IPS DF 6.9 (cell line): ENCODE data around the gene CHODL.

Experiments used
- DNase-seq: peaks from one replicate; pipeline ENCODE4 v3.0.0-alpha.2; 2013; ENCODE audit warnings: low read depth, low spot score
- H3K27ac ChIP-seq: one replicate; pipeline ENCODE4 v1.5.1; 2013; ENCODE audit warnings: low read length, control low read depth
- H3K27me3 ChIP-seq: 2 replicates; pipeline ENCODE4 v1.6.1; 2013; ENCODE audit warnings: mild to moderate bottlenecking, low read length; ENCODE audit not compliant: control insufficient read depth, insufficient read depth
- H3K36me3 ChIP-seq: 2 replicates; pipeline ENCODE4 v1.6.1; 2013; ENCODE audit warnings: low read length; ENCODE audit not compliant: control insufficient read depth, insufficient read depth
- H3K4me1 ChIP-seq: 2 replicates; pipeline ENCODE4 v1.6.1; 2013; ENCODE audit warnings: low read length; ENCODE audit not compliant: control insufficient read depth, insufficient read depth
- H3K4me3 ChIP-seq: 2 replicates; pipeline ENCODE4 v1.5.1; 2013; ENCODE audit warnings: mild to moderate bottlenecking, low read length
- H3K9me3 ChIP-seq: 2 replicates; pipeline ENCODE4 v1.6.1; 2013; ENCODE audit warnings: low read length, inconsistent platforms; ENCODE audit not compliant: control insufficient read depth, insufficient read depth
- WGBS: extraction: QIAGEN DNeasy Blood & Tissue Kit; methylation state at CpG from one replicate; pipeline ENCODE4 v1.1.7; 2013; ENCODE audit warnings: mixed read lengths, missing lambda C conversion rate; ENCODE audit not compliant: insufficient read length, insufficient coverage; 5-methylcytosine and 5-hydroxymethylcytosine counted together

The CHODL gene

GRCh38 chr21:18275781-18276180 is 31.1 kb downstream of the CHODL start:
- Histone ChIP-seq H3K4me1 (no peaks in the 10 kb centered on the region), H3K27ac (no peak overlapping the region), H3K27me3 (no peaks in the 10 kb centered on the region), H3K9me3 (no peaks in the 10 kb centered on the region), H3K4me3 (no peak overlapping the region), H3K36me3 (no peaks in the 10 kb centered on the region)
- no peak for DNase-seq
- no CpG with 5 or more reads among the region's 3 CpGs for WGBS

GRCh38 chr21:18285379-18285778 is 40.7 kb downstream of the CHODL start:
- Histone ChIP-seq H3K9me3 (no peaks in the 10 kb centered on the region), H3K27ac (no peak overlapping the region)
- no CpG with 5 or more reads among the region's 4 CpGs for WGBS

GRCh38 chr21:18289876-18290275 is 45.2 kb downstream of the CHODL start:
- no peak for DNase-seq
- no peaks in the 10 kb centered on the region for H3K4me1 ChIP-seq
- no CpG with 5 or more reads among the region's 2 CpGs for WGBS
- H3K27ac ChIP-seq, result no peak overlapping the region
- no peak overlapping the region for H3K4me3 ChIP-seq
- no peaks in the 10 kb centered on the region for H3K27me3 ChIP-seq
- no peaks in the 10 kb centered on the region for H3K9me3 ChIP-seq
- no peaks in the 10 kb centered on the region for H3K36me3 ChIP-seq

More at GRCh38 chr21:18285379-18285778, 40.7 kb downstream of the CHODL start:
- no peak for DNase-seq
- H3K4me3 ChIP-seq, result no peak overlapping the region
- H3K27me3 ChIP-seq, result no peaks in the 10 kb centered on the region
- H3K36me3 ChIP-seq, result no peaks in the 10 kb centered on the region
- no peaks in the 10 kb centered on the region for H3K4me1 ChIP-seq

- no peak for DNase-seq
- Histone ChIP-seq H3K27me3 (no peaks in the 10 kb centered on the region), H3K4me3 (no peak overlapping the region), H3K9me3 (no peaks in the 10 kb centered on the region), H3K4me1 (no peaks in the 10 kb centered on the region; the same call in 1 of the 2 replicates), H3K36me3 (no peaks in the 10 kb centered on the region), H3K27ac (no peak overlapping the region)
- WGBS, result no CpG with 5 or more reads among the region's 9 CpGs
These were observed 49.5 kb downstream of the CHODL start for GRCh38 chr21:18294100-18294499.

- no CpG with 5 or more reads among the region's 1 CpG for WGBS
These were observed 53.6 kb downstream of the CHODL start for GRCh38 chr21:18298228-18298627.

More at GRCh38 chr21:18298228-18298627, 53.6 kb downstream of the CHODL start:
- no peaks in the 10 kb centered on the region for H3K9me3 ChIP-seq
- H3K27me3 ChIP-seq, result no peaks in the 10 kb centered on the region
- no peak overlapping the region for H3K27ac ChIP-seq
- DNase-seq, result peak; percentile 11
- no peaks in the 10 kb centered on the region for H3K36me3 ChIP-seq
- no peak overlapping the region for H3K4me3 ChIP-seq
- no peaks in the 10 kb centered on the region; the same call in 1 of the 2 replicates for H3K4me1 ChIP-seq
